HG03196 (cell line): ENCODE data around the gene YIPF5.

Source experiments
- ATAC-seq: cut with Tn5 transposase; IDR thresholded peaks from one replicate; pipeline ENCODE4 v1.9.1; 2021; ENCODE audit not compliant: unreplicated experiment

YIPF5 gene

GRCh38 chr5:144125163-144125726 lies 45.2 kb downstream of the YIPF5 start:
- ATAC-seq = no peak

GRCh38 chr5:144122641-144123040 lies 47.8 kb downstream of the YIPF5 start:
- no peak for ATAC-seq

- no peak for ATAC-seq
Measured at GRCh38 chr5:144122081-144122480, 48.4 kb downstream of the YIPF5 start.

GRCh38 chr5:144121577-144121976 lies 48.9 kb downstream of the YIPF5 start:
- no peak for ATAC-seq

GRCh38 chr5:144120661-144121180 lies 49.7 kb downstream of the YIPF5 start:
- no peak for ATAC-seq

GRCh38 chr5:144117412-144117811 lies 53.0 kb downstream of the YIPF5 start:
- ATAC-seq = no peak

GRCh38 chr5:144114571-144114970 lies 55.9 kb downstream of the YIPF5 start:
- ATAC-seq = no peak
